Activated naive CD8-positive, alpha-beta T cell treated with anti-CD3 and anti-CD28 coated beads, Interleukin-2, amount 50 U/mL, for 16 hours (primary cell): ENCODE measurements around the gene ITGAX.
"Not testable (repeated sequence)": the region's sequence is repeated elsewhere in the genome, so short reads cannot be mapped to it uniquely, and the experiment has no call there.

Experiments used
- DNase-seq: peaks from one replicate; pipeline ENCODE4 v3.0.0-alpha.2; 2020; ENCODE audit warnings: low read depth, low spot score

ITGAX gene

GRCh38 chr16:31410082-31410481 lies 55.1 kb downstream of the ITGAX start:
- no peak for DNase-seq

GRCh38 chr16:31411024-31411844 lies 56.3 kb downstream of the ITGAX start:
- no peak for DNase-seq

GRCh38 chr16:31412750-31413149 lies 57.8 kb downstream of the ITGAX start:
- no peak for DNase-seq

GRCh38 chr16:31413381-31413780 lies 58.4 kb downstream of the ITGAX start:
- no peak for DNase-seq

DNA sequence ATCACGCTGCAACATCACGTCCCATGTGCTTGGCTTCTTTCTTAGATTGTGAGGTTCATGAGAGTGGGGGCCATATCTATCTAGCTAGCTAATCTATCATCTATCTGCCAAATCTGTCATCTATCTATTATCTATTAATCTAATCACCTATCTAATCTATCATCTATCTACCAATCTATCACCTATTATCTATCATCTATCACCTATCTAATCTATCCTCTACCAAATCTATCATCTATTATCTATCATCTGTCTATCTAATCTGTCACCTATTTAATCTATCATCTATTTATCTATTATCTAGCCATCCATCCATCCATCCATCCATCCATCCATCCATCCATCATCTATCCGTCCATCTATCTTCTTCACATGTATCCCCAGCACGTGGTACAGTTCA lies 59.0 kb downstream of the ITGAX start:
- DNase-seq, result no peak

GRCh38 chr16:31414706-31415105 lies 59.7 kb downstream of the ITGAX start:
- no peak for DNase-seq

DNA sequence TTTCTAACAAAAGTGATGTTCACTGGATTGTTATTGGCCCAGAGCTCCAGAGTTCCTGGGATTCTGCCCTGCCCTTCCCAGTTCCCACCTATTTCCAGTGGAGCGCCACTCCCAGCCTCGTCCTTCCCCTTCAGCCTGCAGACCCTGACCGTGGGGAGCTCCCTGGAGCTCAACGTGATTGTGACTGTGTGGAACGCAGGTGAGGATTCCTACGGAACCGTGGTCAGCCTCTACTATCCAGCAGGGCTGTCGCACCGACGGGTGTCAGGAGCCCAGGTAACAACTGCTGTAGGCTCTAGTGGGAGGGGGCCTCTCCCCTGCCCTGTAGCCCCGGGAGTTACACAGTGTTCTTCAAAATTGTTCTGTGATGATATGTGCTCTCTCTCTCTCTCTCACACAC lies 61.4 kb downstream of the ITGAX start:
- DNase-seq, result no peak

DNA sequence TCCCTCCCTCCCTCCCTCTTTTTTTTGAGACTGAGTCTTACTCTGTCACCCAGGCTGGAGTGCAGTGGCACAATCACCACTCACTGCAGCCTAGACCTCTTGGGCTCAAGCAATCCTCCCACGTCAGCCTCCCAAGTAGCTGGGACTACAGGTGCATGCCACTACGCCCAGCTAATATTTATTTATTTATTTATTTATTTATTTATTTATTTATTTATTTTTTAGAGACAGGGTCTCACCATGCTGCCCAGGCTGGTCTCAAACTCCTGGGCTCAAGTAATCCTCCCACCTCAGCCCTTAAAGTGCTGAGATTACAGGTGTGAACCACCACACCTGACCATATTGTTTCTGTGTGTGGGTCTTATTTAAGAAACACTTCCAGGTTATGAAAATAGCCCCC lies 62.1 kb downstream of the ITGAX start:
- DNase-seq, result not testable (repeated sequence)

DNA sequence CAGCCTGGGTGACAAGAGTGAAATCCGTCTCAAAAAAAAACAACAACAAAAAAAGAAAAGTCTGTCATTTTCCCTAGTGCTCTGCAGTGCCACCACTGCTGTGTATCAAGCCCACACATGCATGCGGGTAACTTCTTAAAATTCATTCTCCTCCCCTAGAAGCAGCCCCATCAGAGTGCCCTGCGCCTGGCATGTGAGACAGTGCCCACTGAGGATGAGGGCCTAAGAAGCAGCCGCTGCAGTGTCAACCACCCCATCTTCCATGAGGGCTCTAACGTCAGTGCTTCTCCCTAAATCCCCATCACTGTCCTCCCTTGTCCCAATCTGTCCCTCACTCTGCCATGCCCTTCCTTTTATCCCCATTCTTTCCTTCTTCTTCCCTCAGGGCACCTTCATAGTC lies 62.9 kb downstream of the ITGAX start:
- no peak for DNase-seq

GRCh38 chr16:31420037-31420436 lies 65.1 kb downstream of the ITGAX start:
- no peak for DNase-seq

- peak; percentile 10 for DNase-seq
Observed at GRCh38 chr16:31421587-31421986, 66.6 kb downstream of the ITGAX start.

DNA sequence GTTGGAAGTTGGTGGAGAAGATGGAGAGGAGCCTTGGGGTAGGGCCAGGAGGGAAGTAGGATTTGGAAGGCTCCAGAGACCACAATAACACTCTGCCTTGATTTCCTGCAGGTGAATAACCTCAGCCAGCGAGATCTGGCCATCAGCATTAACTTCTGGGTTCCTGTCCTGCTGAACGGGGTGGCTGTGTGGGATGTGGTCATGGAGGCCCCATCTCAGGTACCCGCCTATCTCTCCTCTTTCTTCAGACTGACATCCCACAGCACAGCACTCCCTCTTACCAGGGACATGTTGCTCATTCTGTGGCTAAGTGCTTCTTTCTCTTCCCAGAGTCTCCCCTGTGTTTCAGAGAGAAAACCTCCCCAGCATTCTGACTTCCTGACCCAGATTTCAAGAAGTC lies 68.3 kb downstream of the ITGAX start:
- no peak for DNase-seq

DNA sequence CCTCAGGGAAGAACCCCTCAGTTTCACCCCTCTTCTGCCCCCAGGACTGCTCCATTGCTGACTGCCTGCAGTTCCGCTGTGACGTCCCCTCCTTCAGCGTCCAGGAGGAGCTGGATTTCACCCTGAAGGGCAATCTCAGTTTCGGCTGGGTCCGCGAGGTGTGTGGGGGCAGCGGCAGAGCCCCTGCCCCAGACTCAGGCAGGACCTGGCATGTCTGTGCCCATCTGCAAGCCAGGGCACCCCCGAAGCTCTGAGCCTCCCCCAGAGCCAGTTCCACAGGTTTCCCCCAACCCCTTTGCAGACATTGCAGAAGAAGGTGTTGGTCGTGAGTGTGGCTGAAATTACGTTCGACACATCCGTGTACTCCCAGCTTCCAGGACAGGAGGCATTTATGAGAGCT lies 68.8 kb downstream of the ITGAX start:
- no peak for DNase-seq

- DNase-seq, result peak; percentile 14
Observed at GRCh38 chr16:31427441-31428278, 72.7 kb downstream of the ITGAX start.

- DNase-seq, result no peak
Observed at GRCh38 chr16:31428279-31428597, 73.3 kb downstream of the ITGAX start, which contains the start of gene COX6A2. COX6A2 (minus strand) TSS chr16:31428360; CDS start chr16:31428325, 35 bp downstream.

DNA sequence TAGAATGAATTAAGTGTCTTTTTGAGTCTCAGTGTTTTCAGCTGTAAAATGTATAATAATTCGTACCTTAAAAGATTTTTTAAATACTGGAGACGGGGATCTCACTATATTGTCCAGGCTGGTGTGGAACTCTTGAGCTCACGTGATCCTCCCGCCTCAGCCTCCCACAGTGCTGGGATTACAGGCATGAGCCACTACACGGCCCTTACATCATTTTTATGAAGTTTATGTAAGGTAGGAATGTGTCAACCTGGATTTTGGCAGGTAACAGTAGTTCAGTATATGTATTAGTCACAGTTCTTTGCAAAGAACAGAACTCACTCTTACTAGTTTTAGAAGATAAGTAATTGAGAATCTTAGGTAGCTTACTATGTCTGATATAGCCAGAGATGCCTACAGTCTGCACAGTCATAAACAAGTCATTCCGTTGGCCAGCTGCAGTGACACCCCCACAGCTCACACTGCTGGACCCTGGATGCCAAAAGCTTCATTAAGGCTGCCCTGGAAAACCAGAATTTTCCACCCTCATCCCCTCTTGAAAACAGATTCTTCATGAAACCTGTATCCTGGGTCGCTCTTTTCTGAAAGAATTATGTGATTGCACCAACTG lies 73.8 kb downstream of the ITGAX start:
- DNase-seq, result no peak

- no peak for DNase-seq
Observed at GRCh38 chr16:31429314-31429713, 74.3 kb downstream of the ITGAX start.

DNA sequence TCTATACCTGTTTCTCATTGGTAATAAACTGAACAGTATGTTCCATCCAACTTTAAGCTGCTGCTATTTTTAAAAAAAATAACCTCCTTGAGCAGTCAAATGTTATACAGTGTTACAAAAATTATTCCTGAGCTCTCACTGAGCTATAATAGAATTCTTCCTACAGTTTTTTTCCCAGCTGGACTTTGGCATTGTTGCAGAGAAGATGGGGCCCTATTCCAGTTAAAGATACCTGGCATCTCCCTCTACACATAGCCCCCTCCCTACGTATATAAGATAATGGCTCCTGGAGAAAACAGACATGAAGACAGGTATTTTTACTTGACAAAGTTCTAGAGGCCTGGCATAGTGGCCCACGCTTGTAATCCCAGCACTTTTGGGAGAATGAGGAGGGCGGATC lies 74.8 kb downstream of the ITGAX start:
- DNase-seq, result no peak

DNA sequence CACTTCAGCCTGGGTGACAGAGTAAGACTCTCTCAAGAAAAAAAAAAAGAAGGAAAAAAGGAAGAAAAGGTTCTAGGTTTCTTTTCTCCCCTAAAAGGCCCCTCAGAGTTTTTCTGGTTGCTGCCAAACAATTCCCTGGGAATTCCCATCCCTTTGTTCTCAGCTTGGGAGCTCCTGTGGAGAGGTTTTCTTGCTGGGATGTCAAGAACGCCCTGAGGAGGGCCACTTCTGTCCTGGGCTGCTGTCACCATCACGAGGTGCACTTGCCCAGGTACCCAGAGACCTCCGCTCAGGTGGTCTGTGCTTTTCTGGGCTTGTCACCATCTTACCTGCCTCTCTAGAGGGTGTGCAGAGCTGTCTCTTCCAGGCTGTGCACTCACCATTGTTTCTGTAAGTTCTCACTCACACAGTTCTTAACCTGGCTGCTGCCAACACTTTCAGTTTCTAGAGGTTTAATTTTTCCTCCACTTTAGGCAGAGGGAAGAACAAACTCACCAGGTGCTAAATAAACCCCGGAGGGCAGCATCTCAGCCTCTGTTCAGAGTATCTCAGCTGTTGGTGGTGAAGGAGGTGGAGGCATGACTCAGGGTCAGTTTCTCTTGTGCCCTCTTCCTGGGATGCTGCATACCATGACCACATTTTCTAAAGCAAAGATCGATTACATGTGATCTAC lies 75.5 kb downstream of the ITGAX start:
- no peak for DNase-seq
